A549 treated with Hydrocortisone at 1 μM for 4 hours (cell line): Measurements from ENCODE around the gene PRAMEF15. TPM values are rescaled to one million over a fixed set of nuclear protein-coding genes. Genes with fewer than 3 reads are reported as not detected.

Source experiments
- total RNA-seq: library from RNA; stranded (reverse); fragments of 200-300 nt; extraction: Qiagen RNA extraction; gene quantifications from 5 replicates; pipeline ENCODE4 v1.2.3, GENCODE V29; 2022

PRAMEF15 gene
- total RNA-seq: not detected in 5 replicates

DNA sequence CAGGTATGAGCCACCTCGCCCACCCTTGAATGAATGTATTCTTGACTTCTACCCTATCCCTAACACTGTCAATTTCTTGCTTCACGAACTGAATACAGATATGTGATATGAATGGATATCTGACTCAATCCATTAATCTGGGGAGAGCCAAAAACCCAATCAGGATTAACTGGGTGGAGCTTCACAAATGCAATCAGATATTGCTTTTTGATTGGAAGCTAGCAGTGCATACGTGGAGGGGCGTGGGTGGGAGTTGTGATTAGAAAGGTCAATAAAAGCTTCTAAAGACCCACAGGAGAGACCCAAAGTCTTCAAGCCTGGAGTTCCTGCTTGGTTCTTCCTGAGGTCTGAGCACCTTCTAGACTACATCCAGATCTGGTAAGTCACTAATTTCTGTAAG lies at the start of gene PRAMEF15:
PRAMEF15 (plus strand) TSS at position 301 of the 400 bp plus-strand sequence. CDS start 2,827 bp downstream, outside the sequence.

DNA sequence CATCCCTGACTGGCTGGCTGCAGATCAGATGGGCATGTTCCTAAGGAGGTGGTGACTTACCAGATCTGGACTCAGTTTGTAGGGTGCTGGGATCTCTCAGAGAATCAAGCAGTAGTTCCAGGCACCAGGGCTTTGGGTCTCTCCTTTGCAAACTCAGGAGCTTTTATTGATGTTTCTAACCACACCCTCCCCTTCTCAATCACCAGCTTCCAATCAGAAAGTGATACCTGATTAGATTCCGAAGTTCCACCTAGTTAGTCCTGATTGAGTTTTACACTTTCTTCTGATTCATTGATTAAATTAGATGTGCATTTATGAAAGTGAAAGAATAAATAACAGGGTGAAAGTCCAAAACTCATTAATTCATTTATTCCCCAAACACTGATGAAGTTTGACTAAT lies 30.3 kb upstream of the PRAMEF15 start, which contains the start of gene PRAMEF8:
PRAMEF8 (minus strand) TSS at position 101 of the 400 bp plus-strand sequence. CDS start 1,046 bp downstream, outside the sequence.

DNA sequence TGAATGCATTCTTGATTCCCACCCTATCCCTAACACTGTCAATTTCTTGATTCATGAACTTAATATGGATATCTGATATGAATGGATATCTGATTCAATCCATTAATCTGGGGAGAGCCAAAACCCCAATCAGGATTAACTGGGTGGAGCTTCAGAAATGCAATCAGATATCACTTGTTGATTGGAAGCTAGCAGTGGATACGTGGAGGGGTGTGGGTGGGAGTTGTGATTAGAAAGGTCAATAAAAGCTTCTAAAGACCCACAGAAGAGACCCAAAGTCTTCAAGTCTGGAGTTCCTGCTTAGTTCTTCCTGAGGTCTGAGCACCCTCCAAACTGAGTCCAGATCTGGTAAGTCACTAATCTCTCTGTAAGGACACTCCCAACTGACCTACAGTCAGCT lies 12.1 kb upstream of the PRAMEF15 start, which contains the start of gene PRAMEF33:
PRAMEF33 (plus strand) TSS at position 301 of the 400 bp plus-strand sequence. CDS start 2,416 bp downstream, outside the sequence.

DNA sequence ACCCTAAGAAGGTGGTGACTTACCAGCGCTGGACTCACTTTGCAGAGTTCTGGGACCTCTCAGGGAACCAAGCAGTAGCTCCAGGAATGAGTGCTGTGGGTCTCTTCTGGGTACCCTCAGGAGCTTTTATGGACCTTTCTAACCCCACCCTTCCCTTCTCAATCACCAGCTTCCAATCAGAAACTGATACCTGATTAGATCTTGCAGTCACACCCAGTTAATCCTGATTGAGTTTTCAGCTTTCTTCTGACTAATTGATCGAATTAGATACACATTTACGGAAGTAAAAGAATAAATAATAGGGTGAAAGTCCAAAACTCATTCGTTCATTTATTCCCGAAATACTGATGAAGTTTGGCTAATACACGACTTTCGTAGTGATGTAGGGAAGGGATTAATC lies 31.7 kb downstream of the PRAMEF15 start, which contains the start of gene PRAMEF14:
PRAMEF14 (minus strand) TSS at position 101 of the 400 bp plus-strand sequence. CDS start 1,820 bp downstream, outside the sequence.

Other genes with a start within 250 kb of the PRAMEF15 start
- not detected in 5 replicates for gene PRAMEF25, start 244.8 kb upstream of the PRAMEF15 start, total RNA-seq
- not detected in 5 replicates for gene HNRNPCL2, start 198.7 kb upstream of the PRAMEF15 start, total RNA-seq
- not detected in 5 replicates for gene PRAMEF26, start 159.6 kb upstream of the PRAMEF15 start, total RNA-seq
- not detected in 5 replicates for gene HNRNPCL4, start 149.9 kb upstream of the PRAMEF15 start, total RNA-seq
- gene PRAMEF9, start 143.7 kb upstream of the PRAMEF15 start, total RNA-seq: not detected in 5 replicates
- gene PRAMEF13, start 114.2 kb upstream of the PRAMEF15 start, total RNA-seq: 0.06 TPM in 1 of 5 replicates, not detected in the others
- gene PRAMEF18, start 89.4 kb upstream of the PRAMEF15 start, total RNA-seq: not detected in 5 replicates
- not detected in 5 replicates for gene PRAMEF5, start 61.4 kb upstream of the PRAMEF15 start, total RNA-seq
- not detected in 5 replicates for gene PRAMEF8, start 30.4 kb upstream of the PRAMEF15 start, total RNA-seq
- not detected in 5 replicates for gene PRAMEF33, start 12.0 kb upstream of the PRAMEF15 start, total RNA-seq
- gene PRAMEF14, start 31.6 kb downstream of the PRAMEF15 start, total RNA-seq: not detected in 5 replicates
- not detected in 5 replicates for gene PRAMEF19, start 56.4 kb downstream of the PRAMEF15 start, total RNA-seq
- gene PRAMEF17, start 74.1 kb downstream of the PRAMEF15 start, total RNA-seq: not detected in 5 replicates
- gene PRAMEF20, start 94.9 kb downstream of the PRAMEF15 start, total RNA-seq: not detected in 5 replicates
- 0.05 to 0.08 TPM in 2 of 5 replicates, not detected in the others for gene LRRC38, start 198.4 kb downstream of the PRAMEF15 start, total RNA-seq